ENCODE results near the gene CELF2.
A peak's percentile ranks its signal among the peaks of the same experiment; 100 is the strongest.

CELF2 gene

GRCh38 chr10:11177381-11177780, 159.7 kb downstream of the CELF2 start:
- ChIA-PET CTCF (interaction anchor here (3.5 to 4.8 kb wide), 2 partner anchors 11 to 21 kb away, joined by 13 to 40 read pairs; no protein-coding TSS in a partner anchor), POLR2A (interaction anchor here (0.6 kb wide), 1 partner anchor 13 kb away, joined by 4 read pairs; no protein-coding TSS in a partner anchor)
- no peak for DNase-seq (ENCODE audit: extremely low spot score)

GRCh38 chr10:11177926-11178471, 160.3 kb downstream of the CELF2 start:
- CTCF ChIA-PET = interaction anchor here (0.8 to 4.8 kb wide), 8 partner anchors 12 to 93 kb away, joined by 3 to 40 read pairs (median 8); no protein-coding TSS in a partner anchor
- peak; percentile 55 for TF ChIP-seq CTCF (IDR thresholded peaks at IDR 0.05; ENCODE audit: control extremely low read depth, extremely low read depth, low read depth, missing control alignments)
- POLR2A ChIA-PET = interaction anchor here (1.2 kb wide), 1 partner anchor 10 kb away, joined by 3 read pairs; no protein-coding TSS in a partner anchor
- DNase-seq (ENCODE audit: extremely low spot score) = no peak

More at GRCh38 chr10:11177381-11177780, 159.7 kb downstream of the CELF2 start:
- TF ChIP-seq CTCF (IDR thresholded peaks at IDR 0.05; ENCODE audit: control extremely low read depth, extremely low read depth, low read depth, missing control alignments) = no peak

GRCh38 chr10:11178606-11179515, 161.2 kb downstream of the CELF2 start:
- ChIA-PET CTCF (interaction anchor here (0.8 to 4.8 kb wide), 10 partner anchors 13 to 92 kb away, joined by 3 to 40 read pairs (median 8); no protein-coding TSS in a partner anchor), POLR2A (interaction anchor here (1.2 kb wide), 1 partner anchor 11 kb away, joined by 3 read pairs; no protein-coding TSS in a partner anchor)
- TF ChIP-seq CTCF (IDR thresholded peaks at IDR 0.05; ENCODE audit: control extremely low read depth, extremely low read depth, low read depth, missing control alignments) = no peak
- peak; percentile 79 for DNase-seq (ENCODE audit: extremely low spot score)

GRCh38 chr10:11179516-11180105, 161.9 kb downstream of the CELF2 start:
- no peak for TF ChIP-seq CTCF (IDR thresholded peaks at IDR 0.05; ENCODE audit: control extremely low read depth, extremely low read depth, low read depth, missing control alignments)
- CTCF ChIA-PET = interaction anchor here (1.3 to 4.8 kb wide), 7 partner anchors 12 to 91 kb away, joined by 3 to 40 read pairs (median 11); no protein-coding TSS in a partner anchor
- no peak for DNase-seq (ENCODE audit: extremely low spot score)
- POLR2A ChIA-PET = interaction anchor here (0.6 to 1.2 kb wide), 2 partner anchors 12 to 253 kb away, joined by 3 to 6 read pairs; no protein-coding TSS in a partner anchor

GRCh38 chr10:11180228-11180627, 162.6 kb downstream of the CELF2 start:
- no peak for DNase-seq (ENCODE audit: extremely low spot score)
- CTCF ChIA-PET = interaction anchor here (1.3 to 4.8 kb wide), 5 partner anchors 12 to 65 kb away, joined by 3 to 40 read pairs (median 11); no protein-coding TSS in a partner anchor
- POLR2A ChIA-PET = interaction anchor here (0.6 kb wide), 1 partner anchor 252 kb away, joined by 6 read pairs; no protein-coding TSS in a partner anchor
- no peak for TF ChIP-seq CTCF (IDR thresholded peaks at IDR 0.05; ENCODE audit: control extremely low read depth, extremely low read depth, low read depth, missing control alignments)

- ChIA-PET CTCF (interaction anchor here (0.8 to 2.3 kb wide), 6 partner anchors 9 to 89 kb away, joined by 3 to 12 read pairs (median 6); no protein-coding TSS in a partner anchor), POLR2A (no interaction called here)
- no peak for DNase-seq (ENCODE audit: extremely low spot score)
- no peak for TF ChIP-seq CTCF (IDR thresholded peaks at IDR 0.05; ENCODE audit: control extremely low read depth, extremely low read depth, low read depth, missing control alignments)
These were observed 164.3 kb downstream of the CELF2 start for GRCh38 chr10:11181978-11182377.

All from GM10248 (cell line).